ENCODE data around the gene ALKBH4. TPM values are rescaled to one million over a fixed set of nuclear protein-coding genes. Genes with fewer than 3 reads are reported as not detected.
A peak's percentile ranks its signal among the peaks of the same experiment; 100 is the strongest.
"Not testable (repeated sequence)": the region's sequence is repeated elsewhere in the genome, so short reads cannot be mapped to it uniquely, and the experiment has no call there.

Gene ALKBH4
- total and polyA plus RNA-seq, 2 donors (not counting 3 experiments of a cell fraction or from before 2014, with no cell fraction given): 5.3 to 10.8 TPM

DNA sequence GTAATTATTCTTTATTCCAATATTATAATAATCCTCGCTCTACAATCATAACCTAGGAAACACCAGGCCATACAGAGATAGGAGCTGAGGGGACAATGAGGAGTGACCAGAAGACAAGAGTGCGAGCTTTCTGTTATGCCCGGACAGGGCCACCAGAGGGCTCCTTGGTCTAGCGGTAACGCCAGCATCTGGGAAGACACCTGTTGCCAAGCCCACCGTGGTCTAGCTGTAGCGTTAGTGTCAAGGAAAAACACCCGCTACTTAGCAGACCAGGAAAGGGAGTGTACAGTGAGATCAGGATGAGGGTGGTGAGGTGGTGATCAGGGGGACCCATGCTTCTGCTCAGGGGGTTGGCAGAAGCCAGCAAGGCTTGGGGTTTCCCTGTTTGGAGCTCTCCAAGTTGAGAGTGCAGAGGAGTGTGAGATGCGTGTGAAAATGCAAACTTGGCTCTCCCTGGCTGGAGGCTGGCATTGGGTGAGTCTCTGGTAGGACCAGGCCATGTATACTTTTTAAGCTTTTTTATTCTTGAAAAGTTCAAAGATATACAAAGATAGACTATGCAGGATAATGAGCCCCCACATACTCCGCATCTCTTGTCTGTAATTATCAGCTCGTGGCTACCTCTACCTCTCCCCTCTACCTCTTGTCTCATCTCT, 15.4 kb upstream of the ALKBH4 start:
- FAIRE-seq; BruUV-seq (replicated peaks); CTCF ChIA-PET: not testable (repeated sequence)

DNA sequence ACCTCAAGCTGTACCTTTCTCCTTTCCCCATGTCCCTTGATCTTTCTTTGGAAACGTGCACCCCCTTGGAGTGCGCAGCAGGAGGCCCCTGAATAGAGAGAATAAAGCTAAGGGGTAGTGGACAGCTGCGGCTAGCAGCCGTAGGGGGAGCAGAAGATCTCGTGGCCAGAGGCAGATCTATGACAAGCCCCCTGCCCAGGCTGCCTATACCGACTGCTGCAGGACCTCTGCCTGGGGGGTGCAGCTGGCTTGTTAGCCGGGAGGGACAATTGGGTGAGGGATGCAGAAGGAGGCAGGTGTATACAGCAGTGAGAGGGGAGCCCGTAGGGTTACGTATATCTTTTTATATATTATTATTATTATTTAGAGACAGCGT, 14.5 kb upstream of the ALKBH4 start:
- H3K4me3 ChIP-seq (replicated peaks in 1 of 3; ENCODE audit: insufficient read depth in 1 of 3, low read depth in 1 of 3, low read length in 3 of 3); CTCF ChIA-PET; H3K9ac ChIP-seq (replicated peaks; ENCODE audit: extremely low read depth, insufficient read depth, low read length); H3K4me1 ChIP-seq (ENCODE audit: control insufficient read depth, extremely low read depth, insufficient read depth, low read length); H3K9me3 ChIP-seq (replicated peaks; ENCODE audit: control insufficient read depth, insufficient read depth, low read length); intact Hi-C loops (cut with micrococcal nuclease); H3K79me2 ChIP-seq (ENCODE audit: control insufficient read depth, insufficient read depth, low read length); dilution Hi-C loops (cut with MboI; ENCODE audit: extremely low pct_ligation_motif_present, low sequenced_read_pairs); H3K27ac ChIP-seq (ENCODE audit: insufficient read depth, low read depth, low read length); POLR2A ChIA-PET; H3K4me2 ChIP-seq (ENCODE audit: insufficient read depth, low read length); FAIRE-seq; H3K9me1 ChIP-seq (replicated peaks; ENCODE audit: control insufficient read depth, extremely low read depth, insufficient read depth, low read length); H2AFZ ChIP-seq (ENCODE audit: low read depth, low read length); H3K36me3 ChIP-seq (ENCODE audit: control insufficient read depth in 2 of 2, extremely low read depth in 1 of 2, insufficient read depth in 2 of 2, low read length in 2 of 2); H3K27me3 ChIP-seq (ENCODE audit: control insufficient read depth in 2 of 2, insufficient read depth in 2 of 2, low read length in 2 of 2); DNase-seq (ENCODE audit: low read depth, low spot score); BruUV-seq (replicated peaks); H4K20me1 ChIP-seq (replicated peaks; ENCODE audit: control insufficient read depth, extremely low read depth, insufficient read depth, low read length): not testable (repeated sequence)

More for the DNA sequence above, 15.4 kb upstream of the ALKBH4 start:
- H3K9ac ChIP-seq (replicated peaks; ENCODE audit: extremely low read depth, insufficient read depth, low read length); H3K79me2 ChIP-seq (ENCODE audit: control insufficient read depth, insufficient read depth, low read length); H3K4me3 ChIP-seq (replicated peaks in 1 of 3; ENCODE audit: insufficient read depth in 1 of 3, low read depth in 1 of 3, low read length in 3 of 3); H3K27ac ChIP-seq (ENCODE audit: insufficient read depth, low read depth, low read length); H3K4me2 ChIP-seq (ENCODE audit: insufficient read depth, low read length); H3K9me1 ChIP-seq (replicated peaks; ENCODE audit: control insufficient read depth, extremely low read depth, insufficient read depth, low read length); H3K36me3 ChIP-seq (ENCODE audit: control insufficient read depth in 2 of 2, extremely low read depth in 1 of 2, insufficient read depth in 2 of 2, low read length in 2 of 2); H3K27me3 ChIP-seq (ENCODE audit: control insufficient read depth in 2 of 2, insufficient read depth in 2 of 2, low read length in 2 of 2); intact Hi-C loops (cut with micrococcal nuclease); H3K9me3 ChIP-seq (replicated peaks; ENCODE audit: control insufficient read depth, insufficient read depth, low read length); H4K20me1 ChIP-seq (replicated peaks; ENCODE audit: control insufficient read depth, extremely low read depth, insufficient read depth, low read length); POLR2A ChIA-PET; H3K4me1 ChIP-seq (ENCODE audit: control insufficient read depth, extremely low read depth, insufficient read depth, low read length); dilution Hi-C loops (cut with MboI; ENCODE audit: extremely low pct_ligation_motif_present, low sequenced_read_pairs); H2AFZ ChIP-seq (ENCODE audit: low read depth, low read length); DNase-seq (ENCODE audit: low read depth, low spot score): not testable (repeated sequence)
- TF ChIP-seq, protein P1, sequence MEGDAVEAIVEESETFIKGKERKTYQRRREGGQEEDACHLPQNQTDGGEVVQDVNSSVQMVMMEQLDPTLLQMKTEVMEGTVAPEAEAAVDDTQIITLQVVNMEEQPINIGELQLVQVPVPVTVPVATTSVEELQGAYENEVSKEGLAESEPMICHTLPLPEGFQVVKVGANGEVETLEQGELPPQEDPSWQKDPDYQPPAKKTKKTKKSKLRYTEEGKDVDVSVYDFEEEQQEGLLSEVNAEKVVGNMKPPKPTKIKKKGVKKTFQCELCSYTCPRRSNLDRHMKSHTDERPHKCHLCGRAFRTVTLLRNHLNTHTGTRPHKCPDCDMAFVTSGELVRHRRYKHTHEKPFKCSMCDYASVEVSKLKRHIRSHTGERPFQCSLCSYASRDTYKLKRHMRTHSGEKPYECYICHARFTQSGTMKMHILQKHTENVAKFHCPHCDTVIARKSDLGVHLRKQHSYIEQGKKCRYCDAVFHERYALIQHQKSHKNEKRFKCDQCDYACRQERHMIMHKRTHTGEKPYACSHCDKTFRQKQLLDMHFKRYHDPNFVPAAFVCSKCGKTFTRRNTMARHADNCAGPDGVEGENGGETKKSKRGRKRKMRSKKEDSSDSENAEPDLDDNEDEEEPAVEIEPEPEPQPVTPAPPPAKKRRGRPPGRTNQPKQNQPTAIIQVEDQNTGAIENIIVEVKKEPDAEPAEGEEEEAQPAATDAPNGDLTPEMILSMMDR (IDR thresholded peaks at IDR 0.05; ENCODE audit: extremely low read depth in 1 of 2, insufficient read depth in 1 of 2, low read depth in 1 of 2, low read length in 2 of 2): peak; percentile 16 to 34

Measured in endothelial cell of umbilical vein (primary cell).